Uterus (tissue), 4 donors: ENCODE data around the gene ZFPM1. TPM values are rescaled to one million over a fixed set of nuclear protein-coding genes. Genes with fewer than 3 reads are reported as not detected.

Experiments used
- DNase-seq, 2 donors: peaks; one replicate each; pipeline ENCODE4 v3.0.0-alpha.2; 2019 to 2020
- H3K27ac ChIP-seq, 2 donors: fragments of 200-600 bp; sonication (generic); 1 replicate in 1 of 2; 2 replicates in 1 of 2; pipeline ENCODE4 v1.5.1; 2016 to 2018
- H3K27me3 ChIP-seq, 2 donors: fragments of 200-600 bp; sonication (generic); one replicate each; pipeline ENCODE4 v1.5.1; 2018 to 2019; ENCODE audit warnings: control low read depth in 1 of 2
- H3K36me3 ChIP-seq, 2 donors: fragments of 200-600 bp; sonication (generic); one replicate each; pipeline ENCODE4 v1.5.1; 2019; ENCODE audit warnings: control low read depth in 1 of 2
- H3K4me1 ChIP-seq, 2 donors: fragments of 200-600 bp; sonication (generic); one replicate each; pipeline ENCODE4 v1.5.1; 2018 to 2019; ENCODE audit warnings: control low read depth in 1 of 2
- H3K4me3 ChIP-seq, 2 donors: fragments of 200-600 bp; sonication (generic); 1 replicate in 1 of 2; 2 replicates in 1 of 2; pipeline ENCODE4 v1.5.1; 2018 to 2019; ENCODE audit warnings: mild to moderate bottlenecking in 1 of 2
- H3K9me3 ChIP-seq, 2 donors: fragments of 200-600 bp; sonication (generic); one replicate each; pipeline ENCODE4 v1.5.1; 2019; ENCODE audit warnings: control low read depth in 1 of 2
- POLR2A ChIP-seq, 2 donors: fragments of 450-650 bp; IDR thresholded peaks; one replicate each; pipeline ENCODE4 v1.6.1; 2016; ENCODE audit warnings: antibody characterized with exemption in 2 of 2, mild to moderate bottlenecking in 1 of 2, moderate library complexity in 1 of 2
- intact Hi-C: fragments of 100-400 bp; cut with DNase I; formaldehyde crosslinking; loops from one replicate; pipeline ENCODE4 v1.15.1; 2023; ENCODE audit warnings: low total_unique reads
- total RNA-seq, 4 donors: library from RNA; depleted of rRNA in 3 of 4; stranded (reverse); fragments of >200 nt in 3 of 4; gene quantifications; one replicate each; pipeline versions ENCODE4 v1.1.0 to v1.2.4, GENCODE V29; 2014 to 2023
- TF ChIP-seq, protein P1 (sequence below), 4 experiments: fragments of 200-600 bp in 2 of 4; fragments of 450-650 bp in 2 of 4; sonication (generic) in 2 of 4; IDR thresholded peaks; one replicate each; pipeline ENCODE4 v1.5.1; 2016 to 2019; ENCODE audit warnings: antibody characterized with exemption in 4 of 4, mild to moderate bottlenecking in 2 of 4, moderate library complexity in 1 of 4
- donor health status: DM: yes; HTN: yes; CAD: no.

ZFPM1 gene
- total RNA-seq, 4 donors from 2014 or later: under 0.01 to 6.9 (median 0.77) TPM

DNA sequence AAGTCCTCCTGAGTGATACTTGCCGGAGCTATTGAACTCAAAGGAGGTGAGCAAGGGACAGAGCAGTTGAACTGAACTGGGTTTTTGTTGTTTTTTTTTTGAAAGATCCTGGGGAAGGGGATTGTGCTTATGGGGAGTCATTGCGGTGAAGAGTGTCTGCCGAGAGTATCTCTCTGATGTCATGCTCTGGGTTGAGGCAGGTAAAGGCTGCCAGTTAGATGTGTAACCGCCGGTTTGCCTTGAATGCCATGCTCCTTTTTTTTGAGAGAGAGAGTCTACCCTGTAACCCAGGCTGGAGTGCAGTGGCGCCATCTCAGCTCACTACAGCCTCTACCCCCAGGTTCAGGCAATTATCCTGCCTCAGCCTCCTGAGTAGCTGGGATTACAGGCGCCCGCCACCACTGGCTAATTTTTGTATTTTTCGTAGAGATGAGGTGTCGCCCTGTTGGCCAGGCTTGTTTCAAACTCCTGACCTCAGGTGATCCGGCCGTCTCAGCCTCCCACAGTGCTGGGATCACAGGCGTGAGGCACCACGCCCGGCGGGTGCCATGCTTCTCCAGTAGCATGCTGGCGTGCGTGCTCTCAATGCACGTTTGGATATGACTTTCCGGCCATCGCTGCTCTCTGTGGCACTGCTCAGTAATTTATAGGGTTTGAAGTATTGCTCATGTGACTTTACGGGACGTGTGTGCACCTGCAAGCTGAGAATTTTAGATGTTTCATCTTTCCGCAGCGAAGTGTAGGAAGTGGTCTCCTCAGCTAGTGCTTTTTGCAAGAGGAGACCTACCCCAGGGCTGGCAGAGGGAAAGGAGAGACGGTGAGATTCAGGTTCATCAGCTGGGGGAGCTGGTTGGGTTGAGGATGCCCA is 125.6 kb downstream of the ZFPM1 start:
- Histone ChIP-seq H3K27ac (no peak overlapping the region), H3K4me1 (no peaks in the 10 kb centered on the region), H3K36me3 (no peaks in the 10 kb centered on the region), H3K4me3 (no peak overlapping the region), H3K27me3 (no peaks in the 10 kb centered on the region), H3K9me3 (no peaks in the 10 kb centered on the region)
- intact Hi-C loops: no loop called here
- DNase-seq: no peak
- no peak for TF ChIP-seq POLR2A (IDR thresholded peaks at IDR 0.05)
- TF ChIP-seq, protein P1, sequence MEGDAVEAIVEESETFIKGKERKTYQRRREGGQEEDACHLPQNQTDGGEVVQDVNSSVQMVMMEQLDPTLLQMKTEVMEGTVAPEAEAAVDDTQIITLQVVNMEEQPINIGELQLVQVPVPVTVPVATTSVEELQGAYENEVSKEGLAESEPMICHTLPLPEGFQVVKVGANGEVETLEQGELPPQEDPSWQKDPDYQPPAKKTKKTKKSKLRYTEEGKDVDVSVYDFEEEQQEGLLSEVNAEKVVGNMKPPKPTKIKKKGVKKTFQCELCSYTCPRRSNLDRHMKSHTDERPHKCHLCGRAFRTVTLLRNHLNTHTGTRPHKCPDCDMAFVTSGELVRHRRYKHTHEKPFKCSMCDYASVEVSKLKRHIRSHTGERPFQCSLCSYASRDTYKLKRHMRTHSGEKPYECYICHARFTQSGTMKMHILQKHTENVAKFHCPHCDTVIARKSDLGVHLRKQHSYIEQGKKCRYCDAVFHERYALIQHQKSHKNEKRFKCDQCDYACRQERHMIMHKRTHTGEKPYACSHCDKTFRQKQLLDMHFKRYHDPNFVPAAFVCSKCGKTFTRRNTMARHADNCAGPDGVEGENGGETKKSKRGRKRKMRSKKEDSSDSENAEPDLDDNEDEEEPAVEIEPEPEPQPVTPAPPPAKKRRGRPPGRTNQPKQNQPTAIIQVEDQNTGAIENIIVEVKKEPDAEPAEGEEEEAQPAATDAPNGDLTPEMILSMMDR (IDR thresholded peaks at IDR 0.05): no peak

DNA sequence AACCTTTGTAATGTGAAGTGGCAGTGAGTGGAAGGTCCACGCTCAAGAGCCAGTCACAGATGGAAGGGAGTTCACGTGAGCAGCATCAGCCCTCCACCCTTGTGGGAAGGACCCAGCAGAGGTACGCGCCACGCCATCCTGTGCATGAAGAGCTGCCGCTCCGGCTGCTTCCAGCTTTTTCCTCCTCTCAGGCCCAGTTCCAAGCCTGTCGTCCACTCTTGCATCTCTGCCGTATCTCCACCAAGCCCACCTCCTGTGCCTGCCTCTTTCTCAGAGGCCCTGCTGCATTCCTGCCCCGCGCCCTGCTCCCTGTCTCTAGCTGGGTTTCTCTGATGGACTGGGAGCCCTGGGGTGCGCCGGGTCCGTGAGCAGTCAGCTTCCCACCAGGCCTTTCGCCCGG is 127.3 kb downstream of the ZFPM1 start:
- DNase-seq: no peak
- no peaks in the 10 kb centered on the region for H3K36me3 ChIP-seq
- intact Hi-C loops: no loop called here
- TF ChIP-seq, protein P1 (IDR thresholded peaks at IDR 0.05): no peak
- TF ChIP-seq POLR2A (IDR thresholded peaks at IDR 0.05): no peak
- no peaks in the 10 kb centered on the region for H3K9me3 ChIP-seq
- no peaks in the 10 kb centered on the region for H3K27me3 ChIP-seq
- H3K27ac ChIP-seq: no peak overlapping the region
- no peaks in the 10 kb centered on the region for H3K4me1 ChIP-seq
- no peak overlapping the region for H3K4me3 ChIP-seq

DNA sequence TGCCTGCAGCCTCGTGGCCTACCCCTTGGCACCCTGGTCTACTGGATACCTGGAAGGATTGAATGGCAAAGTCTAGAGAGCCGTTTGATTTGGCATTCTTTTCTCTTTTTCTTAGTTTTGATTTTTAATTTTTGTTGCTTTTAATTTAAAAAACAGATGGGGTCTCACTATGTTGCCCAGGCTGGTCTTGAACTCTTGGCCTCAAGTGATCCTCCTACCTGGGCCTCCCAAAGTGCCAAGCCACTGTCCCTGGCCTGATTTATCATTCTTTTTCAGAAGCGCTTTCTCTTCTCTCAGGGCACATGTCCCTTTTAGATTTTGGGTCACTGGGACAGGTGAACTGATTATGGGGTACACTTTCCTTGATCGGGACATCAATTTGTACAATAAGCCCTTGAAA is 128.0 kb downstream of the ZFPM1 start:
- no peak overlapping the region for H3K27ac ChIP-seq
- H3K9me3 ChIP-seq: no peaks in the 10 kb centered on the region
- no peak overlapping the region for H3K4me3 ChIP-seq
- no peaks in the 10 kb centered on the region for H3K36me3 ChIP-seq
- intact Hi-C loops: no loop called here
- no peak for DNase-seq
- TF ChIP-seq, protein P1 (IDR thresholded peaks at IDR 0.05): no peak
- TF ChIP-seq POLR2A (IDR thresholded peaks at IDR 0.05): no peak
- no peaks in the 10 kb centered on the region for H3K27me3 ChIP-seq
- no peaks in the 10 kb centered on the region for H3K4me1 ChIP-seq

DNA sequence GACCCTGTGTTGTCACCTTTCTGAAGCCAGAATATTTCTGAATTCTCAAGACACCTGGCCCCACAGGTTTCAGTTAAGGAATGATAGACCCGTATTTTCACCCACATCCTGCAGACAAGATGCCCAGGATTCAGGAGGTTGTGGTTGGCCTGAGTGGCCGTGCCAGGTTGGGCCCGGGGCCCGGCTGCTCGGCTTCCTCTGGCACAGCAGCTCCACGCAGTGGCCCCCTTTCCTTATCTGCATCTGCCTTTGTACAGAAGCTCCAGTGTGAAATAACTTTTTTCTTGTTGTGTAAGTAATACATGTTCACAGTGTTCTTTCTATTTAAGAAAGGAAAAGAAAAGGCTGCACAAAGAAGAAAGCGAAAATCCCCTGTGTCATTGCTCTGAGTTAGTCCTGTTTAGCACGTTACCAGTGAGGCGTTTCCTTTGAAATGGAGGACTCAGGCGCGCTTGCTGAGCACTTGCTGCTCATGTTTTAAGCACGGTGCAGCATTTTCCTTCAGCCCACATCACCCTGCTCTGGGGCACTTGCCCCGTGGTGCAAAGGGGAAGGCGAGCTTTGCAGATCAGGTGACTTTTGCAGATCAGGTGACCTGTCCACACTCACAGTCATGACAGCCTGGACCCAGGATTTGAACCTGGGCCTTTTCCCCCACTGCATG is 130.0 kb downstream of the ZFPM1 start:
- Histone ChIP-seq H3K27ac (no peak overlapping the region), H3K36me3 (no peaks in the 10 kb centered on the region), H3K4me3 (no peak overlapping the region), H3K9me3 (no peaks in the 10 kb centered on the region), H3K4me1 (no peaks in the 10 kb centered on the region), H3K27me3 (no peaks in the 10 kb centered on the region)
- intact Hi-C loops: no loop called here
- no peak for DNase-seq
- no peak for TF ChIP-seq POLR2A (IDR thresholded peaks at IDR 0.05)
- TF ChIP-seq, protein P1 (IDR thresholded peaks at IDR 0.05): no peak

DNA sequence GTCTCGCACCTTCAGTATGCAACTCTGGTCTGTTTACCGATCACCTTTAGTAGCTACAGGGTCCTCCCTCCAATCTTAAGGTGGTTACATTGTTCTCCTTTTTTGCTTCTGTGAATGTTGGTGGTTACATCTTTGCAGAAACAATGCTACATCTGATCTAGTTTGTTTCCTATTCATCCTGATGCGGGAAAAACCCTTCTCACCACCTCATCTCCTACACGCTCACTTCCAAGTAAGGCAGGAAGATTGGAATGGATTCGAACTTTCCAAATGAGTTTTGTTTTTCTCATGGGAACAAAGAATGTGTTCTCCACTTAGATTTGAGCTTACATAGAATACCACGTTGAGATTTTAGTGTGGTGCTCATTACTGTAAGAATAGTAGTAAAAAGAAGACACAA is 131.6 kb downstream of the ZFPM1 start:
- Histone ChIP-seq H3K36me3 (no peaks in the 10 kb centered on the region), H3K27me3 (no peaks in the 10 kb centered on the region), H3K4me1 (no peaks in the 10 kb centered on the region), H3K9me3 (no peaks in the 10 kb centered on the region), H3K27ac (no peak overlapping the region), H3K4me3 (no peak overlapping the region)
- intact Hi-C loops: no loop called here
- DNase-seq: no peak
- TF ChIP-seq, protein P1 (IDR thresholded peaks at IDR 0.05): no peak
- no peak for TF ChIP-seq POLR2A (IDR thresholded peaks at IDR 0.05)
